ENCODE results near the gene BMP8B.
"Not testable (repeated sequence)": the region's sequence is repeated elsewhere in the genome, so short reads cannot be mapped to it uniquely, and the experiment has no call there.

Gene BMP8B

DNA sequence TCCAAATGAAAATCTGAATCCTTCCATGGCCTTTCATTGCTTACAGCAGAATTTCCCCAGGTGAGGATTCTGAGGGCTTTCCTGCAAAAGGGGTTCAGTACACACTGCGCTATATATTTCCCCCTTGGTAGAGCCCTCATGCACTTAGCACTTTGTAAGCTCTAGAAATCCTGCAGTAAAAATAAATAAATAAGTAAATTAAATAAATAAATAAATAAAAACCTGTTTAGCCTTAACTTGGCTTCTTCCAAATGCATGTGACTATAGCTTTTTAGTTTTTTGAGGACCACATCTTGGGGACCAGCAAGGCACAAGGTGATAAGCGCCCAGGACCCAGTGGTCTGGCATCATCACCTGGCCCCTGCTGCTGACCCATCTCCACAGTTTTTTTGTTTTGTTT, 3.2 kb upstream of the BMP8B start:
- no peak overlapping the region for H3K27ac ChIP-seq

GRCh38 chr1:39789571-39790110, 976 bp upstream of the BMP8B start:
- no peak overlapping the region for H3K27ac ChIP-seq
- TF ChIP-seq CTCF (IDR thresholded peaks at IDR 0.05) (no peak), ZFX (IDR thresholded peaks at IDR 0.05; ENCODE audit: borderline replicate concordance) (no peak)

More for the DNA sequence above, 3.2 kb upstream of the BMP8B start:
- TF ChIP-seq CTCF (IDR thresholded peaks at IDR 0.05) (no peak), ZFX (IDR thresholded peaks at IDR 0.05; ENCODE audit: borderline replicate concordance) (no peak)

- H3K27ac ChIP-seq, result no peak overlapping the region
- TF ChIP-seq ZFX (IDR thresholded peaks at IDR 0.05; ENCODE audit: borderline replicate concordance) (no peak), CTCF (IDR thresholded peaks at IDR 0.05) (no peak)
Observed at GRCh38 chr1:39788426-39788757, 273 bp downstream of the BMP8B start.

GRCh38 chr1:39787964-39788363, 701 bp downstream of the BMP8B start:
- not testable (repeated sequence) for H3K27ac ChIP-seq

DNA sequence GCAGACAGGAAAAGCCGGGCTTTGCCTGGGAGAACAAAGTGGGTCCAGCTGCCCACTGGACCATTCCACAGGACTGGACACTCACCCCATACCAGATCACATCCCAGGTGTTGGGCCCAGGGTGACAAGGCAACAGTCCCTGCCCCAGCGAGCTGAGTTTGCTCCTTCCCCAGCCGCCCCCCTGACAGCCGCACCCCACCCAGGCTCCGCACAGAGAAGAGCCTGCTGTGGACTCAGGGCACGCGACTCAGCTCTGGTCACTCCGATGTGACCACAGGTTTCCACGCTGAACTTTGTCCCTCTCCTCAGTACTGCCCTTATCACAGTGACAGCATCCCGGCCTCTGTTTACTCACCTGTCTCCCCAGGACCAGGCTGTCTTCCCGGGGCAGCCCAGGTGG, 1.2 kb downstream of the BMP8B start:
- TF ChIP-seq ZFX (IDR thresholded peaks at IDR 0.05; ENCODE audit: borderline replicate concordance), result no peak
- TF ChIP-seq CTCF (IDR thresholded peaks at IDR 0.05), result no peak
- H3K27ac ChIP-seq, result no peak overlapping the region

DNA sequence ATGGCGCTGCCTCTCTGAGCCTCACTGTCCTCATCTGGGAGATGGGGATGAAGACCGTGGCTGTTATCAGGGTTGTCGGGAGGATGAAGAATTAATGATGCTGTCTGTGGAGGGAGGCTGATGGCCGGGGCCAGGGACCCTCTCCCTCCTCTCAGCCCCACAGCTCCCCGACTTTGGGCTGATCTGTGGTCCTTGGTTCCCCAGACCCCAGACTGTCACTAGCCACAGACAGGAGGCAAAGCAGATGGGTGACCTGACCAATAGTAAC, 1.6 kb downstream of the BMP8B start:
- not testable (repeated sequence) for H3K27ac ChIP-seq

DNA sequence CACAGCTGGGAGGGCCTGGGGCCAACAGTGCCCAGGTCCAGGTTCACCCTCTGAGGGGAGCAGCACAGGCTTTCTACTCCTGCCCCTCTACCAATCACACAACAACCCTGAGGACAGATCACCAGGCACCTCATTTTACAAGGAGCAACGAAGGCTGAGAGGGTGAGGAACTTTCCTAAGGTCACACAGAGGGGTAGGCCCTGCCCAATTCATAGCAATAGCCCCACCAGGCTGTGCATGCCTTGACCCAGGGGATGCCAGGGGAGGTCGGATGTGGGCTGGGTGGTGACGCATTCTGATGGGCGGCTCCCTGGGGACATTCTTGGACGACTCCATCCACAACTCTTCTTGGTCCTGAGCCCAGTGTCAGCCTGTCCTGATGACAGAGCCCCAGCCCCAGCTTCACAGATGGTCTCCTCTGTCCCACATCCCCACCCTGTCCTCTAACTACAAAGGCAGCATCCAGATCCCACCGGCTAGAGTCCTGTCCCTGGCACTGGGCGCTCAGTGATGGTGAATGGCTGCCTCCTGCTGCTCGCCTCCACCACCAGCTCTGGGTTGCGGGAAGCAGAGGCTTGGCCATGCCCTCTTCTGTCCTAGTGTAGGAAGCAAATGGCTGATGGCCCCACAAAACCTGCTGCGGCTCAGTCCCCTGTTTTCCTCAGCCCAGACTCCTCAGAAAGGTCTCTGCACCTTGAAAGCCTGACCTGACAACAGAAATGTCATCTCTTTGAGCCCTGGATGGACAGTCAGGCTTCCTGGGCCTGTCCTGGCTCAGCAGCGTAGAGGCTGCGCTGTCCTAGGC, 2.2 kb downstream of the BMP8B start:
- not testable (repeated sequence) for H3K27ac ChIP-seq

- not testable (repeated sequence) for H3K27ac ChIP-seq
Observed at GRCh38 chr1:39782685-39783084, 6.0 kb downstream of the BMP8B start.

- TF ChIP-seq CTCF (IDR thresholded peaks at IDR 0.05) (no peak), ZFX (IDR thresholded peaks at IDR 0.05; ENCODE audit: borderline replicate concordance) (no peak)
- H3K27ac ChIP-seq, result no peak overlapping the region
Observed at GRCh38 chr1:39782103-39782502, 6.6 kb downstream of the BMP8B start.

DNA sequence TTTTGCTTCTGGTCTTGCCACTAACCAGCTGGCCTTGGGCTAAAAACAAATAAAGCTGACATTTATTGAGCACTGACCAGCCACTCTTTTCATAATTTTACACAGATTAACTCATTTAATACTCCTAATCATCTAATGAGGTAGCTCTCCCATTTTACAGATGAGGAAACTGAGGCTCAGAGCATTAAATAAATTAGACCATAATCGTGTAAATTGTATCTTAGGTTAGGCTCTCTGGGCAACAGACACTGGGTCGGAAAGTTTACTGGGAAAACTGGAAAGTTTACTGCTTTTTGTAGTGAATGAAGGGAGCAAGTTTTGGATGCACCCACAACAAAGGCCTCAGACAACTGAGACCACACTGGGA, 7.3 kb downstream of the BMP8B start:
- H3K27ac ChIP-seq, result no peak overlapping the region
- TF ChIP-seq CTCF (IDR thresholded peaks at IDR 0.05) (no peak), ZFX (IDR thresholded peaks at IDR 0.05; ENCODE audit: borderline replicate concordance) (no peak)

All from 22Rv1 (cell line).